GM23248 (cell line): ENCODE data around the gene PAIP1.

Experiments
- EZH2 ChIP-seq: fragments of 200-600 bp; sonication (generic); IDR thresholded peaks from 2 replicates; pipeline ENCODE4 v1.6.1; 2018; ENCODE audit warnings: antibody characterized with exemption, mild to moderate bottlenecking; ENCODE audit not compliant: insufficient read depth, poor library complexity, severe bottlenecking
- EZH2phosphoT487 ChIP-seq: fragments of 200-600 bp; sonication (generic); IDR thresholded peaks from 2 replicates; pipeline ENCODE4 v1.6.1; 2018; ENCODE audit warnings: antibody characterized with exemption, moderate library complexity, mild to moderate bottlenecking, low read depth; ENCODE audit not compliant: insufficient read depth

- TF ChIP-seq EZH2phosphoT487 (no peak), EZH2 (no peak)
These were observed 3.5 kb downstream of the PAIP1 start for GRCh38 chr5:43553381-43553780.
